Thyroid gland (tissue), 4 donors: ENCODE measurements around the gene LRRC8D. TPM values are rescaled to one million over a fixed set of nuclear protein-coding genes. Genes with fewer than 3 reads are reported as not detected.

ENCODE experiments used
- DNase-seq, 2 donors: peaks; one replicate each; pipeline ENCODE4 v3.0.0-alpha.2; 2019
- H3K27ac ChIP-seq, 3 donors: fragments of 200-600 bp; sonication (generic); 1 replicate in 2 of 3; 2 replicates in 1 of 3; pipeline ENCODE4 v1.5.1; 2016 to 2019; ENCODE audit warnings: mild to moderate bottlenecking in 1 of 3, moderate library complexity in 1 of 3
- H3K27me3 ChIP-seq: fragments of 200-600 bp; sonication (generic); one replicate; pipeline ENCODE4 v1.5.1; 2019
- H3K36me3 ChIP-seq, 2 donors: fragments of 200-600 bp; sonication (generic); one replicate each; pipeline ENCODE4 v1.5.1; 2016 to 2019
- H3K4me1 ChIP-seq, 2 donors: fragments of 200-600 bp; sonication (generic); one replicate each; pipeline ENCODE4 v1.5.1; 2017 to 2019
- H3K4me3 ChIP-seq, 3 donors: fragments of 200-600 bp; sonication (generic); replicated peaks in 1 of 3; 1 replicate in 2 of 3; 2 replicates in 1 of 3; pipeline ENCODE4 v1.5.1; 2016; ENCODE audit warnings: mild to moderate bottlenecking in 1 of 3
- H3K9me3 ChIP-seq: fragments of 200-600 bp; sonication (generic); one replicate; pipeline ENCODE4 v1.5.1; 2017
- POLR2A ChIP-seq, 2 donors: fragments of 450-650 bp; IDR thresholded peaks; one replicate each; pipeline ENCODE4 v1.6.1; 2017; ENCODE audit warnings: antibody characterized with exemption in 2 of 2, mild to moderate bottlenecking in 2 of 2, moderate library complexity in 1 of 2
- WGBS, 2 donors: methylation state at CpG; one replicate each; pipeline ENCODE4 v1.1.5; 2017; 5-methylcytosine and 5-hydroxymethylcytosine counted together
- intact Hi-C: fragments of 100-400 bp; cut with DNase I; formaldehyde crosslinking; loops from one replicate; pipeline ENCODE4 v1.15.1; 2023
- total RNA-seq, 4 donors: library from RNA; depleted of rRNA; stranded (reverse); fragments of >200 nt; gene quantifications; one replicate each; pipeline ENCODE4 v1.2.3, GENCODE V29; 2016
- TF ChIP-seq, protein P1 (sequence below), 6 experiments: fragments of 200-600 bp in 3 of 6; fragments of 450-650 bp in 3 of 6; sonication (generic) in 3 of 6; IDR thresholded peaks; one replicate each; pipeline ENCODE4 v1.5.1; 2016 to 2019; ENCODE audit warnings: antibody characterized with exemption in 6 of 6, mild to moderate bottlenecking in 2 of 6, inconsistent platforms in 1 of 6, moderate library complexity in 1 of 6

The LRRC8D gene
- total RNA-seq, 4 donors from 2014 or later, result 21.1 to 46.7 (median 35.3) TPM

DNA sequence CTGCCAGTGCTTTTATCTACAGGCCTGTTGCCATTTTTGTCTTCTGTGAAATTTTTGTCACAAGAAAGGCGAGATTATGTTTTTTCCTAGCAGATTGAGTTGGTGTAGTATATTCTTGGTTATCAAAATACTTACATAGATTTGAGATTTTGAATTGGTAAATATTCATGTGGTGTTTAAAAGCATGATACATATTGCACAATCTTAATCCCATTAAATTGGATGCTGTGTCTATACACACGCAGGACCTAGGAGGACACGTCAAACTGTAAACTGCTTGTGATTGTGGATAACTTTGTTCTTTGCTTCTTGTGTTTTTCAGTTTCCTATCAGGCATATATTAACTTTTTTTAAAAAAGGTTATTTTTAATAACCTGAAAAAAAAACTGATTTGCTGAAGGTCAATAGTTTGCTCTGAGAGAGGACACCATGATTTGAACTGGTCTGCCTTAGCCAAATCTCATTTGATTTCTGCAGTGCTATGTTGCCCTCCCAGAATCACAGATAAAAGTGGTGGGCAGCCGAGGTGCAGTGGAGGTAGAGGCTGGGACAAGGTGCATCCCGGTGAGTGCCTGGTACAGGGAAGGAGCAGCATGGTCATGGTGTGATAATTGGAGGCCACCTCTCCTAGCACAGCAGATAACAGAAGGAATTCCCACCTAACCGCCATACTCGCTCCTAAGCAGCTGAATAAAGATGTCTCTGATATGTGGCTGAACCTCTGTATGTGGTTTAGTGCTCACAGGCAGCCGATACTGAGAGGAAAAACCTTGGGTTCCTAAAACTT, 76.7 kb downstream of the LRRC8D start:
- H3K36me3 ChIP-seq, result no peaks in the 10 kb centered on the region
- no peak for DNase-seq
- TF ChIP-seq, protein P1, sequence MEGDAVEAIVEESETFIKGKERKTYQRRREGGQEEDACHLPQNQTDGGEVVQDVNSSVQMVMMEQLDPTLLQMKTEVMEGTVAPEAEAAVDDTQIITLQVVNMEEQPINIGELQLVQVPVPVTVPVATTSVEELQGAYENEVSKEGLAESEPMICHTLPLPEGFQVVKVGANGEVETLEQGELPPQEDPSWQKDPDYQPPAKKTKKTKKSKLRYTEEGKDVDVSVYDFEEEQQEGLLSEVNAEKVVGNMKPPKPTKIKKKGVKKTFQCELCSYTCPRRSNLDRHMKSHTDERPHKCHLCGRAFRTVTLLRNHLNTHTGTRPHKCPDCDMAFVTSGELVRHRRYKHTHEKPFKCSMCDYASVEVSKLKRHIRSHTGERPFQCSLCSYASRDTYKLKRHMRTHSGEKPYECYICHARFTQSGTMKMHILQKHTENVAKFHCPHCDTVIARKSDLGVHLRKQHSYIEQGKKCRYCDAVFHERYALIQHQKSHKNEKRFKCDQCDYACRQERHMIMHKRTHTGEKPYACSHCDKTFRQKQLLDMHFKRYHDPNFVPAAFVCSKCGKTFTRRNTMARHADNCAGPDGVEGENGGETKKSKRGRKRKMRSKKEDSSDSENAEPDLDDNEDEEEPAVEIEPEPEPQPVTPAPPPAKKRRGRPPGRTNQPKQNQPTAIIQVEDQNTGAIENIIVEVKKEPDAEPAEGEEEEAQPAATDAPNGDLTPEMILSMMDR (IDR thresholded peaks at IDR 0.05), result no peak
- no peak for TF ChIP-seq POLR2A (IDR thresholded peaks at IDR 0.05)
- peak overlapping the region in 2 of 3 donors; percentile 37 to 63 for H3K27ac ChIP-seq
- WGBS, 2 donors, result 94 to 96% methylated on average over 8 of the region's 8 CpGs
- intact Hi-C loops, result loop anchor here (10.0 kb wide), 1 partner anchor 53 kb away; no protein-coding TSS in a partner anchor
- peaks cover 28 to 29% of the 10 kb centered on the region in 2 donors for H3K4me1 ChIP-seq
- no peaks in the 10 kb centered on the region for H3K9me3 ChIP-seq
- no peaks in the 10 kb centered on the region for H3K27me3 ChIP-seq
- H3K4me3 ChIP-seq, result no peak overlapping the region

- Histone ChIP-seq H3K27me3 (no peaks in the 10 kb centered on the region), H3K4me3 (no peak overlapping the region), H3K4me1 (peaks cover 28 to 29% of the 10 kb centered on the region in 2 donors), H3K36me3 (no peaks in the 10 kb centered on the region), H3K9me3 (no peaks in the 10 kb centered on the region), H3K27ac (peak overlapping the region; percentile 37 to 63 (median 43))
- TF ChIP-seq, protein P1 (IDR thresholded peaks at IDR 0.05), result no peak
- no peak for TF ChIP-seq POLR2A (IDR thresholded peaks at IDR 0.05)
- intact Hi-C loops, result loop anchor here (10.0 kb wide), 1 partner anchor 53 kb away; no protein-coding TSS in a partner anchor
- DNase-seq, result no peak
- 85 to 88% methylated on average over 6 of the region's 6 CpGs for WGBS, 2 donors
Observed at GRCh38 chr1:89898150-89898549, 77.3 kb downstream of the LRRC8D start.

DNA sequence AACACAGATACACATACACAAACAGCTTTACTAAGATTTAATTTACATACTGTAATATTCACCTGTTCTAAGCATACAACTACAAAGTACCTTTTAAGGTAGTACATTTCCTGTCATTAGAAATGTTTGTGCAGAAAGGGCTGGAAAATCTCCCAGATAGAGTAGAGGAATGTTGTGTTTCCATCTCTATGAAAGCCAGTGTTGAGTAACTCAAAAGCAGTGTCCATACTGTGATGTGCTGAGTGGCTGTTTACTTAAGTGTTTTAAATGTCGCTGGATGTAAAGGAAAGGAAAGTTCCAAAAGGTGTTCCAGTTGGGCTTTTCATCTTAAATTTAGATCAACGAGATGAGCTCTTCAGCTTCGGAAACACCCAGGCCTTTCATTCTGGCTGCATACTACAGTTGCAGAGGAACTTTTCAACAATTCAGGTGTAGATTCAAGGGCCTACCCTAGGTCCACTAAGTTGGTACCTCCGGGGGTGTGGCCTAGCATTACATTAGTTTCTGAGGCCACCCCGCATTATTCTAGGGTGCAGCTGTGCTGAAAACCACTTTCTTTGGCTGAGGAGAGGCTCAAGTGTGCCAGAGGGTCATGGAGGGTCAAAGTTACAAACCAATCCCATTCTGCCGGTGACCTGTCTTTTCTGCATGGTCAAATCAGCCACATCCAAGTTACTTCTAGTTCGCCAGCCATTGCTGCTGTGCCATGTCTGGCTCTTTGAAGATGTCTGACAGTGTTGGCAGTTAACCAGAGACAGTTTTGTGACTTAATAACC, 78.1 kb downstream of the LRRC8D start:
- intact Hi-C loops, result loop anchor here (10.0 kb wide), 1 partner anchor 54 kb away; no protein-coding TSS in a partner anchor
- peaks cover 30 to 35% of the 10 kb centered on the region in 2 donors for H3K4me1 ChIP-seq
- H3K36me3 ChIP-seq, result no peaks in the 10 kb centered on the region
- no peak for DNase-seq
- H3K9me3 ChIP-seq, result no peaks in the 10 kb centered on the region
- TF ChIP-seq, protein P1 (IDR thresholded peaks at IDR 0.05), result no peak
- TF ChIP-seq POLR2A (IDR thresholded peaks at IDR 0.05), result no peak
- H3K27me3 ChIP-seq, result no peaks in the 10 kb centered on the region
- H3K27ac ChIP-seq, result peak overlapping the region; percentile 37 to 63 (median 43)
- no peak overlapping the region for H3K4me3 ChIP-seq
- 73 to 83% methylated on average over 5 to 7 of the region's 7 CpGs for WGBS, 2 donors

DNA sequence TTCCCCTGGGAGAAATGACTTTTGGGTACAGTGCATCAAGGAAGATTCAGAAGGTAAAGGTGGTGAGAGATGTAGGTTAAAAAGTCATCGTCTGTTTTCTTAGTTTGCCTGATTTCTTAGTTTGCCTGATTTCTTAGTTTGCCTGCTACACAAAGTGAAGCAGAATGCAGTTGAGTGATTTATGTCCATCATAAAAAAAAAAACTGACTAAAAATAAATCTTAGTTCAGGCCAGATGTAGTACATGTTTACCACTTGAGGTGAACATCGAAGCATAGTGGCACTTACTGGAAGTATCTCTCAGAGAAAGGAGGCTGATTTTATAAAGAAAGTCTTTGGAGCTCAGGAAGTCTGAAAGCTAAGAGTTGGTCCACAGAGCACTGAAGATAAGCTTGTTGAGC, 79.5 kb downstream of the LRRC8D start:
- no peaks in the 10 kb centered on the region for H3K36me3 ChIP-seq
- no peak for TF ChIP-seq POLR2A (IDR thresholded peaks at IDR 0.05)
- TF ChIP-seq, protein P1 (IDR thresholded peaks at IDR 0.05), result no peak
- DNase-seq, result no peak
- intact Hi-C loops, result no loop called here
- H3K4me1 ChIP-seq, result peaks cover 42 to 49% of the 10 kb centered on the region in 2 donors
- H3K4me3 ChIP-seq, result no peak overlapping the region
- H3K27me3 ChIP-seq, result no peaks in the 10 kb centered on the region
- WGBS, 2 donors, result 65 to 70% methylated on average over 2 of the region's 2 CpGs
- H3K9me3 ChIP-seq, result no peaks in the 10 kb centered on the region
- H3K27ac ChIP-seq, result peak overlapping the region; percentile 50 to 81 (median 63)
